Thyroid gland (tissue), 4 donors: ENCODE measurements around the gene ATR. TPM values are rescaled to one million over a fixed set of nuclear protein-coding genes. Genes with fewer than 3 reads are reported as not detected.
"Not testable (repeated sequence)": the region's sequence is repeated elsewhere in the genome, so short reads cannot be mapped to it uniquely, and the experiment has no call there.

Experiments
- DNase-seq, 2 donors: peaks; one replicate each; pipeline ENCODE4 v3.0.0-alpha.2; 2019
- H3K27ac ChIP-seq, 3 donors: fragments of 200-600 bp; sonication (generic); 1 replicate in 2 of 3; 2 replicates in 1 of 3; pipeline ENCODE4 v1.5.1; 2016 to 2019; ENCODE audit warnings: mild to moderate bottlenecking in 1 of 3, moderate library complexity in 1 of 3
- H3K27me3 ChIP-seq: fragments of 200-600 bp; sonication (generic); one replicate; pipeline ENCODE4 v1.5.1; 2019
- H3K36me3 ChIP-seq, 2 donors: fragments of 200-600 bp; sonication (generic); one replicate each; pipeline ENCODE4 v1.5.1; 2016 to 2019
- H3K4me1 ChIP-seq, 2 donors: fragments of 200-600 bp; sonication (generic); one replicate each; pipeline ENCODE4 v1.5.1; 2017 to 2019
- H3K4me3 ChIP-seq, 3 donors: fragments of 200-600 bp; sonication (generic); replicated peaks in 1 of 3; 1 replicate in 2 of 3; 2 replicates in 1 of 3; pipeline ENCODE4 v1.5.1; 2016; ENCODE audit warnings: mild to moderate bottlenecking in 1 of 3
- H3K9me3 ChIP-seq: fragments of 200-600 bp; sonication (generic); one replicate; pipeline ENCODE4 v1.5.1; 2017
- CTCF ChIP-seq, 6 experiments: fragments of 200-600 bp in 3 of 6; fragments of 450-650 bp in 3 of 6; sonication (generic) in 3 of 6; IDR thresholded peaks; one replicate each; pipeline ENCODE4 v1.5.1; 2016 to 2019; ENCODE audit warnings: antibody characterized with exemption in 6 of 6, mild to moderate bottlenecking in 2 of 6, inconsistent platforms in 1 of 6, moderate library complexity in 1 of 6
- POLR2A ChIP-seq, 2 donors: fragments of 450-650 bp; IDR thresholded peaks; one replicate each; pipeline ENCODE4 v1.6.1; 2017; ENCODE audit warnings: antibody characterized with exemption in 2 of 2, mild to moderate bottlenecking in 2 of 2, moderate library complexity in 1 of 2
- WGBS, 2 donors: methylation state at CpG; one replicate each; pipeline ENCODE4 v1.1.5; 2017; 5-methylcytosine and 5-hydroxymethylcytosine counted together
- intact Hi-C: fragments of 100-400 bp; cut with DNase I; formaldehyde crosslinking; loops from one replicate; pipeline ENCODE4 v1.15.1; 2023
- total RNA-seq, 4 donors: library from RNA; depleted of rRNA; stranded (reverse); fragments of >200 nt; gene quantifications; one replicate each; pipeline ENCODE4 v1.2.3, GENCODE V29; 2016

ATR gene
- total RNA-seq, 4 donors from 2014 or later: 38.7 to 62.1 (median 46.3) TPM

- no peak overlapping the region for H3K4me3 ChIP-seq
These were observed 16.6 kb upstream of the ATR start for GRCh38 chr3:142595141-142595540.

GRCh38 chr3:142592268-142592667, 13.7 kb upstream of the ATR start:
- 94 to 96% methylated on average over 7 of the region's 7 CpGs for WGBS, 2 donors
- H3K27ac ChIP-seq, H3K27me3 ChIP-seq, intact Hi-C loops, H3K4me1 ChIP-seq, DNase-seq, H3K9me3 ChIP-seq, H3K36me3 ChIP-seq, H3K4me3 ChIP-seq: not testable (repeated sequence)

More at GRCh38 chr3:142595141-142595540, 16.6 kb upstream of the ATR start:
- Histone ChIP-seq H3K27ac (peak overlapping the region; percentile 76 to 83 (median 81)), H3K27me3 (no peaks in the 10 kb centered on the region), H3K4me1 (peaks cover 0 to 5% of the 10 kb centered on the region in 2 donors), H3K9me3 (no peaks in the 10 kb centered on the region), H3K36me3 (no peaks in the 10 kb centered on the region)
- no peak for TF ChIP-seq POLR2A (IDR thresholded peaks at IDR 0.05)
- TF ChIP-seq CTCF (IDR thresholded peaks at IDR 0.05): no peak
- DNase-seq: no peak
- WGBS, 2 donors: 20 to 22% methylated on average over 1 of the region's 1 CpG
- intact Hi-C loops: no loop called here

- WGBS, 2 donors: 88 to 89% methylated on average over 1 of the region's 1 CpG
- intact Hi-C loops: loop anchor here (10.0 kb wide), 1 partner anchor 136 kb away; the partner anchor contains the start of gene TRPC1
These were observed 10.2 kb upstream of the ATR start for GRCh38 chr3:142588703-142589102.

GRCh38 chr3:142586803-142587406, 8.4 kb upstream of the ATR start:
- Histone ChIP-seq H3K4me1 (no peaks in the 10 kb centered on the region), H3K27me3 (no peaks in the 10 kb centered on the region), H3K9me3 (no peaks in the 10 kb centered on the region), H3K27ac (no peak overlapping the region), H3K36me3 (no peaks in the 10 kb centered on the region), H3K4me3 (no peak overlapping the region)
- WGBS, 2 donors: 44 to 45% methylated on average over 2 of the region's 2 CpGs
- intact Hi-C loops: loop anchor here (10.0 kb wide), 1 partner anchor 138 kb away; the partner anchor contains the start of gene TRPC1
- DNase-seq: peak; percentile 31 to 45
- TF ChIP-seq POLR2A (IDR thresholded peaks at IDR 0.05) (no peak), CTCF (IDR thresholded peaks at IDR 0.05) (peak; percentile 20 to 74 (median 56))

More at GRCh38 chr3:142588703-142589102, 10.2 kb upstream of the ATR start:
- no peak for DNase-seq
- no peak overlapping the region for H3K4me3 ChIP-seq
- no peaks in the 10 kb centered on the region for H3K27me3 ChIP-seq
- TF ChIP-seq POLR2A (IDR thresholded peaks at IDR 0.05): no peak
- no peak for TF ChIP-seq CTCF (IDR thresholded peaks at IDR 0.05)
- H3K4me1 ChIP-seq: no peaks in the 10 kb centered on the region
- H3K27ac ChIP-seq: no peak overlapping the region
- H3K9me3 ChIP-seq: no peaks in the 10 kb centered on the region
- H3K36me3 ChIP-seq: no peaks in the 10 kb centered on the region

GRCh38 chr3:142581070-142581469, 2.5 kb upstream of the ATR start:
- H3K27me3 ChIP-seq, H3K4me3 ChIP-seq, H3K27ac ChIP-seq, H3K9me3 ChIP-seq, DNase-seq, H3K36me3 ChIP-seq: not testable (repeated sequence)
- 72 to 73% methylated on average over 11 of the region's 11 CpGs for WGBS, 2 donors
- intact Hi-C loops: loop anchor here (5.0 to 10.0 kb wide), 2 partner anchors 144 to 411 kb away; partner anchors contain the start of gene TRPC1
- peaks cover 0 to 16% of the 10 kb centered on the region in 2 donors for H3K4me1 ChIP-seq

- Histone ChIP-seq H3K4me3 (no peak overlapping the region), H3K36me3 (no peaks in the 10 kb centered on the region), H3K27ac (no peak overlapping the region), H3K4me1 (peaks cover 0 to 16% of the 10 kb centered on the region in 2 donors), H3K9me3 (no peaks in the 10 kb centered on the region), H3K27me3 (no peaks in the 10 kb centered on the region)
- TF ChIP-seq CTCF (IDR thresholded peaks at IDR 0.05): no peak
- no peak for TF ChIP-seq POLR2A (IDR thresholded peaks at IDR 0.05)
- intact Hi-C loops: loop anchor here (5.0 to 10.0 kb wide), 2 partner anchors 145 to 412 kb away; partner anchors contain the start of gene TRPC1
- 89 to 94% methylated on average over 1 of the region's 1 CpG for WGBS, 2 donors
- DNase-seq: no peak
These were observed 1.5 kb upstream of the ATR start for GRCh38 chr3:142580061-142580423.
